ENCODE measurements around the gene ODF2.
A peak's percentile ranks its signal among the peaks of the same experiment; 100 is the strongest.
"Not testable (repeated sequence)": the region's sequence is repeated elsewhere in the genome, so short reads cannot be mapped to it uniquely, and the experiment has no call there.

Gene ODF2

GRCh38 chr9:128424268-128424780 lies 31.5 kb upstream of the ODF2 start:
- no peak for DNase-seq

- DNase-seq, result no peak
Observed at GRCh38 chr9:128428644-128429512, 26.9 kb upstream of the ODF2 start.

- no peak for DNase-seq
Observed at GRCh38 chr9:128429513-128430086, 26.2 kb upstream of the ODF2 start.

GRCh38 chr9:128431207-128431606 lies 24.6 kb upstream of the ODF2 start:
- DNase-seq, result no peak

GRCh38 chr9:128434340-128434739 lies 21.5 kb upstream of the ODF2 start:
- no peak for DNase-seq

- no peak for DNase-seq
Observed at GRCh38 chr9:128435611-128436010, 20.2 kb upstream of the ODF2 start.

- peak; percentile 22 for DNase-seq
Observed at GRCh38 chr9:128438343-128439109, 17.3 kb upstream of the ODF2 start.

GRCh38 chr9:128439273-128439672 lies 16.5 kb upstream of the ODF2 start:
- no peak for DNase-seq

GRCh38 chr9:128442150-128442549 lies 13.7 kb upstream of the ODF2 start:
- no peak for DNase-seq

GRCh38 chr9:128446505-128446904 lies 9.3 kb upstream of the ODF2 start:
- not testable (repeated sequence) for DNase-seq

- no peak for DNase-seq
Observed at GRCh38 chr9:128448746-128449145, 7.1 kb upstream of the ODF2 start.

GRCh38 chr9:128454991-128455390 lies 815 bp upstream of the ODF2 start:
- DNase-seq, result peak; percentile 29

- DNase-seq, result peak; percentile 14
Observed at GRCh38 chr9:128456613-128457061, 831 bp downstream of the ODF2 start.

- DNase-seq, result no peak
Observed at GRCh38 chr9:128457207-128457606, 1.4 kb downstream of the ODF2 start.

GRCh38 chr9:128459011-128459410 lies 3.2 kb downstream of the ODF2 start:
- DNase-seq, result no peak

GRCh38 chr9:128469070-128469469 lies 13.3 kb downstream of the ODF2 start:
- DNase-seq, result no peak

- no peak for DNase-seq
Observed at GRCh38 chr9:128470560-128470959, 14.8 kb downstream of the ODF2 start.

GRCh38 chr9:128473104-128473503 lies 17.3 kb downstream of the ODF2 start:
- DNase-seq, result no peak

GRCh38 chr9:128475867-128476266 lies 20.1 kb downstream of the ODF2 start:
- no peak for DNase-seq

GRCh38 chr9:128479262-128479661 lies 23.5 kb downstream of the ODF2 start:
- DNase-seq, result no peak

- DNase-seq, result no peak
Observed at GRCh38 chr9:128481561-128481960, 25.8 kb downstream of the ODF2 start.

- no peak for DNase-seq
Observed at GRCh38 chr9:128482186-128482585, 26.4 kb downstream of the ODF2 start.

- no peak for DNase-seq
Observed at GRCh38 chr9:128484686-128485413, 29.0 kb downstream of the ODF2 start.

Data from NCI-H2227 treated with DMSO at 0.1 percent for 48 hours (cell line).